IMR-90 (cell line): Measurements from ENCODE around the gene HNMT. TPM values are rescaled to one million over a fixed set of nuclear protein-coding genes. Genes with fewer than 3 reads are reported as not detected.

Source experiments
- ATAC-seq: fragments of 200-7000 bp; cut with Tn5 transposase; 2 replicates; pipeline ENCODE4 v1.9.1; 2020; ENCODE audit warnings: low read depth, mild to moderate bottlenecking, moderate library complexity
- BruUV-seq: library from RNA; stranded (reverse); fragments of 400-500 nt; replicated peaks from 2 replicates; lab custom pipeline; 2021; lab: Mats Ljungman, UMichigan
- CTCF ChIA-PET: fragments of 300-600 bp; formaldehyde crosslinking; extraction: SDS; loops from one replicate; lab custom pipeline; 2021; ENCODE audit warnings: antibody characterized with exemption; lab: Yijun Ruan, JAX
- POLR2A ChIA-PET: fragments of 300-600 bp; sonication (Branson Sonifier 250); formaldehyde crosslinking; loops from one replicate; lab custom pipeline; 2022; ENCODE audit warnings: antibody characterized with exemption; ENCODE audit not compliant: unreplicated experiment; lab: Charles Lee
- DNase-seq: peaks from one replicate; pipeline ENCODE4 v3.0.0; 2013
- H2AFZ ChIP-seq: replicated peaks from 2 replicates; pipeline ENCODE3; 2013; ENCODE audit warnings: low read length, mild to moderate bottlenecking; ENCODE audit not compliant: poor library complexity
- H2AK5ac ChIP-seq: 2 replicates; pipeline ENCODE4 v1.6.1; 2013; ENCODE audit warnings: low read depth, low read length, inconsistent platforms
- H2AK9ac ChIP-seq: replicated peaks from 2 replicates; pipeline ENCODE3; 2013; ENCODE audit warnings: mild to moderate bottlenecking, low read depth, low read length, moderate library complexity; ENCODE audit not compliant: poor library complexity
- H2BK120ac ChIP-seq: 2 replicates; pipeline ENCODE4 v1.6.1; 2013; ENCODE audit warnings: low read depth, low read length, inconsistent platforms
- H2BK15ac ChIP-seq: 3 replicates; pipeline ENCODE4 v1.6.1; 2013; ENCODE audit warnings: low read depth, low read length, inconsistent platforms
- H2BK20ac ChIP-seq: 2 replicates; pipeline ENCODE4 v1.6.1; 2013; ENCODE audit warnings: low read depth, mild to moderate bottlenecking, inconsistent platforms, low read length, moderate library complexity
- H2BK5ac ChIP-seq: 2 replicates; pipeline ENCODE4 v1.6.1; 2013; ENCODE audit warnings: mild to moderate bottlenecking, low read depth, low read length, inconsistent platforms; ENCODE audit not compliant: poor library complexity, severe bottlenecking
- H3K14ac ChIP-seq: replicated peaks from 2 replicates; pipeline ENCODE4 v1.6.1; 2013; ENCODE audit warnings: low read depth, low read length, inconsistent platforms
- H3K18ac ChIP-seq: 2 replicates; pipeline ENCODE4 v1.6.1; 2013; ENCODE audit warnings: low read depth, low read length, control low read depth
- H3K23ac ChIP-seq: 2 replicates; pipeline ENCODE4 v1.6.1; 2013; ENCODE audit warnings: low read depth, low read length, inconsistent platforms
- H3K27ac ChIP-seq: 2 replicates; pipeline ENCODE4 v1.5.1; 2013; ENCODE audit warnings: mild to moderate bottlenecking, control low read depth, low read length; ENCODE audit not compliant: insufficient read depth
- H3K27me3 ChIP-seq: 2 replicates; pipeline ENCODE4 v1.6.1; 2013; ENCODE audit warnings: low read length; ENCODE audit not compliant: control insufficient read depth, insufficient read depth
- H3K36me3 ChIP-seq: 2 replicates; pipeline ENCODE4 v1.6.1; 2013; ENCODE audit warnings: low read length, mixed read lengths; ENCODE audit not compliant: control insufficient read depth, insufficient read depth
- H3K4ac ChIP-seq: 2 replicates; pipeline ENCODE4 v1.6.1; 2013; ENCODE audit warnings: low read depth, low read length, inconsistent platforms
- H3K4me1 ChIP-seq: 2 replicates; pipeline ENCODE4 v1.6.1; 2013; ENCODE audit warnings: low read length, mixed read lengths; ENCODE audit not compliant: control insufficient read depth, insufficient read depth
- H3K4me2 ChIP-seq: 2 replicates; pipeline ENCODE4 v1.6.1; 2013; ENCODE audit warnings: low read depth, mild to moderate bottlenecking, control low read depth, low read length, moderate library complexity
- H3K4me3 ChIP-seq: 2 replicates; pipeline ENCODE4 v1.5.1; 2013; ENCODE audit warnings: low read depth, mild to moderate bottlenecking, control low read depth, low read length, moderate library complexity; ENCODE audit not compliant: insufficient read depth
- H3K56ac ChIP-seq: 2 replicates; pipeline ENCODE4 v1.6.1; 2013; ENCODE audit warnings: low read length, inconsistent platforms; ENCODE audit not compliant: insufficient read depth; ENCODE audit errors: extremely low read depth
- H3K79me1 ChIP-seq, 2 experiments: 2 replicates each; pipeline ENCODE4 v1.6.1; 2013; ENCODE audit warnings: low read length in 2 of 2, inconsistent platforms in 1 of 2, low read depth in 1 of 2
- H3K9ac ChIP-seq: 2 replicates; pipeline ENCODE4 v1.6.1; 2013; ENCODE audit warnings: low read depth, low read length, control low read depth
- H3K9me1 ChIP-seq: 2 replicates; pipeline ENCODE4 v1.6.1; 2013; ENCODE audit warnings: low read length, inconsistent platforms; ENCODE audit not compliant: insufficient read depth
- H3K9me3 ChIP-seq: 2 replicates; pipeline ENCODE4 v1.6.1; 2013; ENCODE audit warnings: low read length; ENCODE audit not compliant: control insufficient read depth, insufficient read depth
- H4K20me1 ChIP-seq: 2 replicates; pipeline ENCODE4 v1.6.1; 2013; ENCODE audit warnings: low read length, inconsistent platforms; ENCODE audit not compliant: insufficient read depth
- H4K5ac ChIP-seq: 2 replicates; pipeline ENCODE4 v1.6.1; 2013; ENCODE audit warnings: mild to moderate bottlenecking, low read depth, low read length, control low read depth
- H4K8ac ChIP-seq, 2 experiments: 2 replicates each; pipeline ENCODE4 v1.6.1; 2013; ENCODE audit warnings: low read depth in 2 of 2, low read length in 2 of 2, control low read depth in 1 of 2, inconsistent platforms in 1 of 2
- H4K91ac ChIP-seq: 2 replicates; pipeline ENCODE4 v1.6.1; 2013; ENCODE audit warnings: low read depth, low read length, inconsistent platforms; ENCODE audit not compliant: insufficient read depth
- BHLHE40 ChIP-seq: fragments of 150-350 bp; IDR thresholded peaks from 2 replicates; pipeline ENCODE4 v1.6.1; 2016; ENCODE audit warnings: mild to moderate bottlenecking, low read depth, low read length
- CEBPB ChIP-seq: IDR thresholded peaks from 2 replicates; pipeline ENCODE4 v1.6.1; 2012; ENCODE audit warnings: low read depth, low read length, improper control_type of control experiment
- CHD1 ChIP-seq: IDR thresholded peaks from 2 replicates; pipeline ENCODE4 v1.6.1; 2012; ENCODE audit warnings: low read depth, low read length, improper control_type of control experiment
- FOS ChIP-seq: fragments of 150-350 bp; IDR thresholded peaks from 2 replicates; pipeline ENCODE4 v1.6.1; 2016; ENCODE audit warnings: low read depth, low read length
- MAFK ChIP-seq: IDR thresholded peaks from 2 replicates; pipeline ENCODE4 v1.6.1; 2012; ENCODE audit warnings: low read depth, low read length, improper control_type of control experiment
- MAZ ChIP-seq: IDR thresholded peaks from 2 replicates; pipeline ENCODE4 v1.6.1; 2012; ENCODE audit warnings: low read depth, mild to moderate bottlenecking, low read length, improper control_type of control experiment, moderate library complexity, borderline replicate concordance
- MXI1 ChIP-seq: IDR thresholded peaks from 2 replicates; pipeline ENCODE4 v1.6.1; 2012; ENCODE audit warnings: low read depth, mild to moderate bottlenecking, low read length, moderate library complexity, borderline replicate concordance
- NFE2L2 ChIP-seq: fragments of 150-350 bp; IDR thresholded peaks from 2 replicates; pipeline ENCODE4 v1.6.1; 2016; ENCODE audit warnings: low read depth, mild to moderate bottlenecking, low read length
- POLR2A ChIP-seq: IDR thresholded peaks from 2 replicates; pipeline ENCODE4 v1.6.1; 2012; ENCODE audit warnings: mild to moderate bottlenecking, low read depth, low read length
- RAD21 ChIP-seq: IDR thresholded peaks from 2 replicates; pipeline ENCODE4 v1.6.1; 2012; ENCODE audit warnings: low read length, improper control_type of control experiment
- RCOR1 ChIP-seq: IDR thresholded peaks from 2 replicates; pipeline ENCODE4 v1.6.1; 2012; ENCODE audit warnings: mild to moderate bottlenecking, low read length, improper control_type of control experiment; ENCODE audit not compliant: insufficient replicate concordance
- RFX5 ChIP-seq: IDR thresholded peaks from 2 replicates; pipeline ENCODE4 v1.8.0; 2012; ENCODE audit warnings: low read depth, mild to moderate bottlenecking, low read length, moderate library complexity
- SMC3 ChIP-seq: fragments of 150-350 bp; IDR thresholded peaks from 2 replicates; pipeline ENCODE4 v1.6.1; 2016; ENCODE audit warnings: low read depth, mild to moderate bottlenecking, antibody characterized with exemption, low read length, moderate library complexity
- WGBS, 2 experiments: methylation state at CpG; one replicate each; pipeline versions ENCODE4 v1.1.5 to v1.1.7; 2013; ENCODE audit warnings: missing lambda C conversion rate in 2 of 2; ENCODE audit not compliant: insufficient read length in 1 of 2; ENCODE audit errors: extremely low coverage in 2 of 2; 5-methylcytosine and 5-hydroxymethylcytosine counted together
- dilution Hi-C: fragments of 300-500 bp; cut with HindIII; formaldehyde crosslinking; loops from one replicate; pipeline ENCODE4 v1.14.3; 2018; ENCODE audit warnings: low sequenced_read_pairs; ENCODE audit not compliant: unreplicated experiment
- in situ Hi-C: fragments of 300-500 bp; cut with MboI; formaldehyde crosslinking; loops from 3 replicates; pipeline ENCODE4 v1.14.3; 2019; ENCODE audit warnings: low sequenced_read_pairs, inconsistent platforms, mixed read lengths
- intact Hi-C: fragments of 100-400 bp; cut with micrococcal nuclease; formaldehyde crosslinking; loops from 2 replicates; pipeline ENCODE4 v1.10.0; 2022
- polyA plus RNA-seq, 3 experiments: library from polyadenylated mRNA; depleted of rRNA; stranded (reverse); fragments of >200 nt; gene quantifications; 2 replicates each; pipeline ENCODE4 v1.2.3, GENCODE V29; 2012; ENCODE audit warnings: low replicate concordance in 1 of 3
- total RNA-seq: library from RNA; depleted of rRNA; stranded (reverse); fragments of >200 nt; gene quantifications from 2 replicates; pipeline ENCODE4 v1.2.3, GENCODE V29; 2012
- TF ChIP-seq, protein P1 (sequence below): fragments of 150-350 bp; IDR thresholded peaks from 2 replicates; pipeline ENCODE4 v1.6.1; 2017; ENCODE audit warnings: mild to moderate bottlenecking, antibody characterized with exemption, low read length, low read depth
- TF ChIP-seq, protein P2 (sequence below): conservative IDR thresholded peaks from 2 replicates; pipeline ENCODE4 v1.5.1; 2012; ENCODE audit warnings: mild to moderate bottlenecking, low read depth, low read length, improper control_type of control experiment

The HNMT gene
- total and polyA plus RNA-seq, 2 of the 4 experiments (the other 2 are of a cell fraction), result 6.4 to 14.2 TPM

DNA sequence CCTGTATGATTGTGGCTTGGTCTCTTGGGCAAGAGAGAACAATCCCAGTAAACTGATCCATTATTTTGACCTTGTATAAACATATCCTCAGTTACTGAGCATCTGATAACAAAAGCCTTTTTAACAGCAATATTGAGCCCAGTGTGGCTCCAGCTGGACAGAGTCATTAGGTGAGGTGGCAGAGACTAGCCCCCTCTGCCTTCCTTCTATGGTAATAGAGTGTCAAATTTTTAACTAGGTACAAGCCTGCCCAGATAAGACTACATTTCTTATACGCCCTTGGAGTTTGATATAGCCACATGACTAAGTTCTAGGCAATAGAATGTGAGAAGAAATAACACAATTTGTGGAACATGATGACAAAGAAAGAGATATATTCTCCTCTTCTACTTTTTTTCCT lies 56.2 kb downstream of the HNMT start:
- CTCF ChIA-PET, result no interaction called here

More for the DNA sequence above, 56.2 kb downstream of the HNMT start:
- Histone ChIP-seq H2BK20ac (no peak overlapping the region), H3K27ac (no peak overlapping the region), H3K23ac (no peak overlapping the region), H2BK5ac (no peak overlapping the region), H2AFZ (no peak overlapping the region), H3K4me1 (no peaks in the 10 kb centered on the region), H3K4me3 (no peak overlapping the region), H3K9me1 (no peaks in the 10 kb centered on the region), H3K4ac (no peak overlapping the region), H3K18ac (no peak overlapping the region), H3K14ac (no peak overlapping the region), H3K79me1 (no peaks in the 10 kb centered on the region), H4K91ac (no peak overlapping the region), H2BK120ac (no peak overlapping the region), H3K56ac (no peak overlapping the region), H3K9me3 (no peaks in the 10 kb centered on the region), H3K27me3 (no peaks in the 10 kb centered on the region), H3K4me2 (no peak overlapping the region), H2BK15ac (no peak overlapping the region), H4K8ac (no peak overlapping the region), H2AK9ac (no peak overlapping the region), H4K5ac (no peak overlapping the region), H3K9ac (no peak overlapping the region), H4K20me1 (no peaks in the 10 kb centered on the region), H3K36me3 (no peaks in the 10 kb centered on the region), H2AK5ac (no peak overlapping the region)
- dilution Hi-C loops (no loop called here), intact Hi-C loops (no loop called here), in situ Hi-C loops (no loop called here)
- DNase-seq (no peak), ATAC-seq (no peak)
- no CpG with 5 or more reads among the region's 1 CpG for WGBS, 2 experiments
- no TSS peak for BruUV-seq
- POLR2A ChIA-PET, result no interaction called here
- TF ChIP-seq NFE2L2 (no peak), CEBPB (no peak), MAFK (no peak), RAD21 (no peak), MXI1 (no peak), BHLHE40 (no peak), CHD1 (no peak), SMC3 (no peak), RFX5 (no peak), MAZ (no peak), FOS (no peak), POLR2A (no peak), RCOR1 (no peak)
- TF ChIP-seq, protein P1, sequence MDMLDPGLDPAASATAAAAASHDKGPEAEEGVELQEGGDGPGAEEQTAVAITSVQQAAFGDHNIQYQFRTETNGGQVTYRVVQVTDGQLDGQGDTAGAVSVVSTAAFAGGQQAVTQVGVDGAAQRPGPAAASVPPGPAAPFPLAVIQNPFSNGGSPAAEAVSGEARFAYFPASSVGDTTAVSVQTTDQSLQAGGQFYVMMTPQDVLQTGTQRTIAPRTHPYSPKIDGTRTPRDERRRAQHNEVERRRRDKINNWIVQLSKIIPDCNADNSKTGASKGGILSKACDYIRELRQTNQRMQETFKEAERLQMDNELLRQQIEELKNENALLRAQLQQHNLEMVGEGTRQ, result no peak
- TF ChIP-seq, protein P2, sequence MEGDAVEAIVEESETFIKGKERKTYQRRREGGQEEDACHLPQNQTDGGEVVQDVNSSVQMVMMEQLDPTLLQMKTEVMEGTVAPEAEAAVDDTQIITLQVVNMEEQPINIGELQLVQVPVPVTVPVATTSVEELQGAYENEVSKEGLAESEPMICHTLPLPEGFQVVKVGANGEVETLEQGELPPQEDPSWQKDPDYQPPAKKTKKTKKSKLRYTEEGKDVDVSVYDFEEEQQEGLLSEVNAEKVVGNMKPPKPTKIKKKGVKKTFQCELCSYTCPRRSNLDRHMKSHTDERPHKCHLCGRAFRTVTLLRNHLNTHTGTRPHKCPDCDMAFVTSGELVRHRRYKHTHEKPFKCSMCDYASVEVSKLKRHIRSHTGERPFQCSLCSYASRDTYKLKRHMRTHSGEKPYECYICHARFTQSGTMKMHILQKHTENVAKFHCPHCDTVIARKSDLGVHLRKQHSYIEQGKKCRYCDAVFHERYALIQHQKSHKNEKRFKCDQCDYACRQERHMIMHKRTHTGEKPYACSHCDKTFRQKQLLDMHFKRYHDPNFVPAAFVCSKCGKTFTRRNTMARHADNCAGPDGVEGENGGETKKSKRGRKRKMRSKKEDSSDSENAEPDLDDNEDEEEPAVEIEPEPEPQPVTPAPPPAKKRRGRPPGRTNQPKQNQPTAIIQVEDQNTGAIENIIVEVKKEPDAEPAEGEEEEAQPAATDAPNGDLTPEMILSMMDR, result no peak
